Ramos (cell line): ENCODE measurements around the gene BTBD6.
"Not testable (repeated sequence)": the region's sequence is repeated elsewhere in the genome, so short reads cannot be mapped to it uniquely, and the experiment has no call there.

ENCODE experiments used
- in situ Hi-C: fragments of 300-500 bp; cut with MboI; formaldehyde crosslinking; loops from one replicate; pipeline ENCODE4 v1.14.3; 2022; ENCODE audit warnings: low sequenced_read_pairs; ENCODE audit not compliant: unreplicated experiment

The BTBD6 gene

GRCh38 chr14:105256292-105256960, 8.1 kb downstream of the BTBD6 start:
- in situ Hi-C loops, result no loop called here

GRCh38 chr14:105257464-105257863, 9.1 kb downstream of the BTBD6 start:
- in situ Hi-C loops, result no loop called here

GRCh38 chr14:105258846-105259245, 10.5 kb downstream of the BTBD6 start:
- in situ Hi-C loops, result no loop called here

GRCh38 chr14:105260959-105261358, 12.6 kb downstream of the BTBD6 start:
- in situ Hi-C loops, result no loop called here

- in situ Hi-C loops, result no loop called here
Observed at GRCh38 chr14:105261781-105262180, 13.4 kb downstream of the BTBD6 start.

GRCh38 chr14:105267820-105268548, 19.7 kb downstream of the BTBD6 start:
- in situ Hi-C loops, result no loop called here

- in situ Hi-C loops, result no loop called here
Observed at GRCh38 chr14:105268736-105269354, 20.5 kb downstream of the BTBD6 start.

GRCh38 chr14:105269405-105269804, 21.1 kb downstream of the BTBD6 start:
- in situ Hi-C loops, result no loop called here

- in situ Hi-C loops, result no loop called here
Observed at GRCh38 chr14:105271224-105271890, 23.0 kb downstream of the BTBD6 start.

- in situ Hi-C loops, result no loop called here
Observed at GRCh38 chr14:105272623-105273022, 24.3 kb downstream of the BTBD6 start.

- in situ Hi-C loops, result no loop called here
Observed at GRCh38 chr14:105273062-105273461, 24.7 kb downstream of the BTBD6 start.

GRCh38 chr14:105274637-105275036, 26.3 kb downstream of the BTBD6 start:
- in situ Hi-C loops, result no loop called here

- in situ Hi-C loops, result no loop called here
Observed at GRCh38 chr14:105275267-105275946, 27.1 kb downstream of the BTBD6 start.

GRCh38 chr14:105277448-105277847, 29.1 kb downstream of the BTBD6 start:
- in situ Hi-C loops, result not testable (repeated sequence)

- in situ Hi-C loops, result no loop called here
Observed at GRCh38 chr14:105279642-105280361, 31.5 kb downstream of the BTBD6 start.

- in situ Hi-C loops, result no loop called here
Observed at GRCh38 chr14:105280525-105280924, 32.2 kb downstream of the BTBD6 start.

GRCh38 chr14:105281371-105282097, 33.2 kb downstream of the BTBD6 start:
- in situ Hi-C loops, result no loop called here

GRCh38 chr14:105282098-105282725, 33.9 kb downstream of the BTBD6 start:
- in situ Hi-C loops, result no loop called here

- in situ Hi-C loops, result no loop called here
Observed at GRCh38 chr14:105283028-105283427, 34.7 kb downstream of the BTBD6 start.
